Stomach (tissue), 9 donors: ENCODE data around the gene AKIRIN2. TPM values are rescaled to one million over a fixed set of nuclear protein-coding genes. Genes with fewer than 3 reads are reported as not detected.
"Not testable (repeated sequence)": the region's sequence is repeated elsewhere in the genome, so short reads cannot be mapped to it uniquely, and the experiment has no call there.

Experiments used
- DNase-seq, 2 donors: peaks; one replicate each; pipeline versions ENCODE4 v3.0.0 to v3.0.0-alpha.2; 2013 to 2019
- H3K27ac ChIP-seq, 5 donors: fragments of 200-600 bp in 4 of 5; sonication (generic) in 4 of 5; one replicate each; pipeline ENCODE4 v1.5.1; 2013 to 2019; ENCODE audit warnings: mild to moderate bottlenecking in 1 of 5, moderate library complexity in 1 of 5
- H3K27me3 ChIP-seq, 3 donors: fragments of 200-600 bp; sonication (generic); one replicate each; pipeline ENCODE4 v1.5.1; 2017 to 2019; ENCODE audit warnings: mixed run types in 1 of 3
- H3K36me3 ChIP-seq, 4 donors: fragments of 200-600 bp; sonication (generic); 1 replicate in 3 of 4; 2 replicates in 1 of 4; pipeline ENCODE4 v1.5.1; 2016 to 2019
- H3K4me1 ChIP-seq, 4 donors: fragments of 200-600 bp; sonication (generic); one replicate each; pipeline ENCODE4 v1.5.1; 2016 to 2019
- H3K4me3 ChIP-seq, 4 donors: fragments of 200-600 bp; sonication (generic) in 3 of 4; one replicate each; pipeline ENCODE4 v1.5.1; 2016 to 2019; ENCODE audit warnings: mild to moderate bottlenecking in 1 of 4
- H3K9me3 ChIP-seq, 4 donors: fragments of 200-600 bp; sonication (generic); one replicate each; pipeline ENCODE4 v1.5.1; 2016 to 2019
- EP300 ChIP-seq: sonication (generic); formaldehyde crosslinking; IDR thresholded peaks from one replicate; pipeline ENCODE4 v1.6.1; 2017; ENCODE audit warnings: antibody characterized with exemption
- POLR2A ChIP-seq, 4 donors: fragments of 450-650 bp; IDR thresholded peaks; one replicate each; pipeline ENCODE4 v1.6.1; 2016; ENCODE audit warnings: antibody characterized with exemption in 4 of 4, control low read depth in 2 of 4, mild to moderate bottlenecking in 1 of 4, moderate library complexity in 1 of 4
- POLR2AphosphoS5 ChIP-seq, 3 donors: sonication (generic); formaldehyde crosslinking; IDR thresholded peaks; one replicate each; pipeline ENCODE4 v1.6.1; 2016; ENCODE audit warnings: antibody characterized with exemption in 3 of 3
- WGBS, 5 donors: extraction: QIAGEN DNeasy Blood & Tissue Kit in 3 of 5; methylation state at CpG; one replicate each; pipeline versions ENCODE4 v1.1.5 to v1.1.7; 2013 to 2018; 5-methylcytosine and 5-hydroxymethylcytosine counted together
- intact Hi-C: fragments of 100-400 bp; cut with DNase I; formaldehyde crosslinking; loops from one replicate; pipeline ENCODE4 v1.15.1; 2023; ENCODE audit warnings: low total_unique reads
- polyA plus RNA-seq, 3 donors: library from polyadenylated mRNA; stranded (reverse); fragments of 200-250 nt; gene quantifications; one replicate each; pipeline ENCODE4 v1.2.3, GENCODE V29; 2013
- total RNA-seq, 5 donors: library from RNA; depleted of rRNA; stranded (reverse); fragments of >200 nt; gene quantifications; one replicate each; pipeline versions ENCODE4 v1.1.0 to v1.2.3, GENCODE V29; 2014 to 2016
- TF ChIP-seq, protein P1 (sequence below), 7 experiments: fragments of 450-650 bp in 4 of 7; fragments of 200-600 bp in 3 of 7; sonication (generic) in 3 of 7; IDR thresholded peaks; one replicate each; pipeline ENCODE4 v1.5.1; 2016 to 2019; ENCODE audit warnings: antibody characterized with exemption in 7 of 7, control low read depth in 2 of 7, mild to moderate bottlenecking in 1 of 7
- donor health status: healthy with polysubstance abuse.
- donor health status: Bipolar disorder and iron deficiency.
- donor health status: healthy.

AKIRIN2 gene
- total and polyA plus RNA-seq, 8 donors: 0.58 to 49.0 (median 12.7) TPM

DNA sequence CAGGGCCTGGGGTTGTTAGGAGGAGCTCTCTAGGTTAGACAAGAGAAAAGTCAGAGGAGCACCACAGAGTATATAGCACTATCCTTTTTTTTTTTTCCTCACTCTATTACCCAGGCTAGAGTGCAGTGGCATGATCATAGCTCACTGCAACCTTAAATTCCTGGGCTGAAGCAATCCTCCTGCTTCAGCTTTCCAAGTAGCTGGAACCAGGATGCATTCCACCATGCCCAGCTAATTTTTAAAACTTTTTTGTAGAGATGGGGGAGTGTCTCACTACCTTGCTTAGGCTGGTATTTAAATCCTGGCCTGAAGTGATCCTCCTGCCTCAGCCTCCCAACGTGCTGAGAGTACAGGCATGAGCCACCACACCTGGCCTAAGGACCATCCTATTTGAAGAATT is 19.3 kb upstream of the AKIRIN2 start:
- H3K4me1 ChIP-seq: peaks cover 0 to 39% (median 9%) of the 10 kb centered on the region in 4 donors
- WGBS, 5 donors: 50 to 100% (median 94%) methylated on average over 1 of the region's 1 CpG
- H3K4me3 ChIP-seq: no peak overlapping the region
- no peaks in the 10 kb centered on the region for H3K9me3 ChIP-seq
- no peak for DNase-seq
- intact Hi-C loops: no loop called here
- H3K27me3 ChIP-seq: no peaks in the 10 kb centered on the region
- no peaks in the 10 kb centered on the region for H3K36me3 ChIP-seq
- TF ChIP-seq EP300: no peak
- TF ChIP-seq POLR2A (IDR thresholded peaks at IDR 0.05): no peak
- TF ChIP-seq POLR2AphosphoS5 (IDR thresholded peaks at IDR 0.05): no peak
- TF ChIP-seq, protein P1, sequence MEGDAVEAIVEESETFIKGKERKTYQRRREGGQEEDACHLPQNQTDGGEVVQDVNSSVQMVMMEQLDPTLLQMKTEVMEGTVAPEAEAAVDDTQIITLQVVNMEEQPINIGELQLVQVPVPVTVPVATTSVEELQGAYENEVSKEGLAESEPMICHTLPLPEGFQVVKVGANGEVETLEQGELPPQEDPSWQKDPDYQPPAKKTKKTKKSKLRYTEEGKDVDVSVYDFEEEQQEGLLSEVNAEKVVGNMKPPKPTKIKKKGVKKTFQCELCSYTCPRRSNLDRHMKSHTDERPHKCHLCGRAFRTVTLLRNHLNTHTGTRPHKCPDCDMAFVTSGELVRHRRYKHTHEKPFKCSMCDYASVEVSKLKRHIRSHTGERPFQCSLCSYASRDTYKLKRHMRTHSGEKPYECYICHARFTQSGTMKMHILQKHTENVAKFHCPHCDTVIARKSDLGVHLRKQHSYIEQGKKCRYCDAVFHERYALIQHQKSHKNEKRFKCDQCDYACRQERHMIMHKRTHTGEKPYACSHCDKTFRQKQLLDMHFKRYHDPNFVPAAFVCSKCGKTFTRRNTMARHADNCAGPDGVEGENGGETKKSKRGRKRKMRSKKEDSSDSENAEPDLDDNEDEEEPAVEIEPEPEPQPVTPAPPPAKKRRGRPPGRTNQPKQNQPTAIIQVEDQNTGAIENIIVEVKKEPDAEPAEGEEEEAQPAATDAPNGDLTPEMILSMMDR (IDR thresholded peaks at IDR 0.05): no peak
- no peak overlapping the region for H3K27ac ChIP-seq

GRCh38 chr6:87718662-87719433 is 16.8 kb upstream of the AKIRIN2 start:
- WGBS, 5 donors: 73 to 84% (median 80%) methylated on average over 9 of the region's 9 CpGs
- Histone ChIP-seq H3K27me3 (no peaks in the 10 kb centered on the region), H3K27ac (peak overlapping the region in 3 of 5 donors; percentile 7 to 56 (median 48)), H3K36me3 (no peaks in the 10 kb centered on the region), H3K9me3 (no peaks in the 10 kb centered on the region), H3K4me3 (no peak overlapping the region), H3K4me1 (peaks cover 0 to 38% (median 9%) of the 10 kb centered on the region in 4 donors)
- no peak for DNase-seq
- intact Hi-C loops: no loop called here
- TF ChIP-seq POLR2A (IDR thresholded peaks at IDR 0.05) (no peak), POLR2AphosphoS5 (IDR thresholded peaks at IDR 0.05) (no peak), EP300 (no peak)
- TF ChIP-seq, protein P1 (IDR thresholded peaks at IDR 0.05): no peak

DNA sequence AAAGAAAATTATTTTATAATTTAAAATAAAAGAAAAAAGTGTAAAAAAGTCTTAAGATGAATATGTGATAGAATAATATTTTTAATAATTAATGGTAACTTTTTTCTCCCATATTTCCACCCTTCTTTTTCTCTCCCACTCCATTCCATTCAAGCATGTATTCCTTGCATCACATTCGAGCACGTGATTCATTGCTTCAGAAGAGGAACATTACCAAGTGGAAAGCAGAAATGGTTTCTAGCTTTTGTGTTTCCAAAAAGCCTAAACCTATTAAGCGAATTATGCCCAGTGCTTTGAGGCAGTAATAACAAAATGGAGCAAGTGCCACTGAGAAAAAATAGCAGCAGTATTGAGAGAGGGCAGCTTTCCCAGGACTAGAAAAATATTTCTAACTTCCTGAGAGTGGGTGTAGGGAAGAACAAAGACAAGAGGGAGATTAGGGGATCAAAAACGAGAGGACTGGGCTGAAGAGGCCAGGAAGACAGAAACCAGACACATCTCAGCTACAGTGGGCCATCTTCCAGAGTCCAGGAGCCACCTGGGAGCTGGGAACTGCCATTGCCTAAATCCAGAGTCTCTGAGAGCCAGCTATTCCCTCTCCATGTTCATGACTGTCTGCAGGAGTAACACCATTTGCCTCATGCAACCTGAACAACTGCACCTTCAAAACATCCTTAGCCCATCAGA is 15.0 kb upstream of the AKIRIN2 start:
- no peaks in the 10 kb centered on the region for H3K9me3 ChIP-seq
- H3K27me3 ChIP-seq: no peaks in the 10 kb centered on the region
- DNase-seq: no peak
- TF ChIP-seq, protein P1 (IDR thresholded peaks at IDR 0.05): no peak
- WGBS, 5 donors: 63 to 73% (median 71%) methylated on average over 4 of the region's 4 CpGs
- H3K27ac ChIP-seq: peak overlapping the region in 2 of 5 donors; percentile 3 to 60
- no peak overlapping the region for H3K4me3 ChIP-seq
- intact Hi-C loops: no loop called here
- peaks cover 0 to 23% (median 0%) of the 10 kb centered on the region in 4 donors for H3K4me1 ChIP-seq
- no peaks in the 10 kb centered on the region for H3K36me3 ChIP-seq

GRCh38 chr6:87714093-87714842 is 12.2 kb upstream of the AKIRIN2 start:
- no peak overlapping the region for H3K4me3 ChIP-seq
- WGBS, 5 donors: 60 to 70% (median 65%) methylated on average over 2 of the region's 2 CpGs
- no peak for DNase-seq
- TF ChIP-seq, protein P1 (IDR thresholded peaks at IDR 0.05): no peak
- TF ChIP-seq EP300: no peak
- no peak for TF ChIP-seq POLR2AphosphoS5 (IDR thresholded peaks at IDR 0.05)
- no peak for TF ChIP-seq POLR2A (IDR thresholded peaks at IDR 0.05)
- no peaks in the 10 kb centered on the region for H3K27me3 ChIP-seq
- H3K4me1 ChIP-seq: peaks cover 0 to 19% (median 0%) of the 10 kb centered on the region in 4 donors
- no peaks in the 10 kb centered on the region for H3K9me3 ChIP-seq
- no peaks in the 10 kb centered on the region for H3K36me3 ChIP-seq
- no peak overlapping the region for H3K27ac ChIP-seq
- intact Hi-C loops: no loop called here

DNA sequence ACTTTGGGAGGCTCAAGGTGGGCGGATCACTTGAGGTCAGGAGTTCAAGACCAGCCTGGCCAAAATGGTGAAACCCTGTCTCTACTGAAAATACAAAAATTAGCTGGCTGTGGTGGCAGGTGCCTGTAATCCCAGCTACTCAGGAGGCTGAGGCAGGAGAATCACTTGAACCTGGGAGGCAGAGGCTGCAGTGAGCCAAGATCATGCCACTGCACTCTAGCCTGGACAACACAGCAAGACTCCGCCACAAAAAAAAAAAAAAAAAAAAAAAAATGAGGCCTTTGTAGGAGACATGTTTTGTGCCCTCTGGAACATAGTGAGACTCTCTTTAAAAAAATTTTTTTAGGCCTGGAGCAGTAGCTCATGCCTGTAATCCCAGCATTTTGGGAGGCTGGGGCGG is 10.7 kb upstream of the AKIRIN2 start:
- intact Hi-C loops, H3K27ac ChIP-seq, H3K27me3 ChIP-seq, H3K9me3 ChIP-seq, H3K4me1 ChIP-seq, H3K36me3 ChIP-seq, H3K4me3 ChIP-seq, DNase-seq: not testable (repeated sequence)
- WGBS, 5 donors: 89 to 94% (median 92%) methylated on average over 2 to 3 of the region's 3 CpGs
